22Rv1 (cell line): Measurements from ENCODE around the gene UBXN2A.
"Not testable (repeated sequence)": the region's sequence is repeated elsewhere in the genome, so short reads cannot be mapped to it uniquely, and the experiment has no call there.

Experiments used
- H3K27ac ChIP-seq: fragments of 450-650 bp; 2 replicates; pipeline ENCODE4 v1.5.1; 2017
- CTCF ChIP-seq: fragments of 450-650 bp; IDR thresholded peaks from 2 replicates; pipeline ENCODE4 v1.5.1; 2017; ENCODE audit warnings: mild to moderate bottlenecking
- ZFX ChIP-seq: fragments of 450-650 bp; IDR thresholded peaks from 2 replicates; pipeline ENCODE4 v1.6.1; 2017; ENCODE audit warnings: antibody characterized with exemption, borderline replicate concordance

Gene UBXN2A

GRCh38 chr2:23943666-23944065, 3.4 kb downstream of the UBXN2A start:
- TF ChIP-seq CTCF: no peak
- TF ChIP-seq ZFX: no peak

GRCh38 chr2:23944527-23944926, 4.3 kb downstream of the UBXN2A start:
- H3K27ac ChIP-seq: no peak overlapping the region
- TF ChIP-seq ZFX (no peak), CTCF (no peak)

More at GRCh38 chr2:23943666-23944065, 3.4 kb downstream of the UBXN2A start:
- H3K27ac ChIP-seq: no peak overlapping the region

GRCh38 chr2:23944976-23945375, 4.7 kb downstream of the UBXN2A start:
- TF ChIP-seq ZFX (no peak), CTCF (no peak)
- H3K27ac ChIP-seq: no peak overlapping the region

GRCh38 chr2:23947350-23947749, 7.1 kb downstream of the UBXN2A start:
- TF ChIP-seq CTCF (no peak), ZFX (no peak)
- H3K27ac ChIP-seq: no peak overlapping the region

GRCh38 chr2:23952558-23952957, 12.3 kb downstream of the UBXN2A start:
- not testable (repeated sequence) for H3K27ac ChIP-seq

- H3K27ac ChIP-seq: no peak overlapping the region
- TF ChIP-seq CTCF (no peak), ZFX (no peak)
These were observed 13.4 kb downstream of the UBXN2A start for GRCh38 chr2:23953625-23954024.

- TF ChIP-seq CTCF: no peak
- no peak overlapping the region for H3K27ac ChIP-seq
These were observed 14.2 kb downstream of the UBXN2A start for GRCh38 chr2:23954325-23955014.

GRCh38 chr2:23967846-23968245, 27.6 kb downstream of the UBXN2A start:
- no peak for TF ChIP-seq CTCF
- no peak for TF ChIP-seq ZFX
- no peak overlapping the region for H3K27ac ChIP-seq
